Astrocyte of the cerebellum (primary cell): ENCODE data around the gene WFDC2.
A peak's percentile ranks its signal among the peaks of the same experiment; 100 is the strongest.

Experiments used
- DNase-seq: peaks from one replicate; pipeline ENCODE4 v3.0.0-alpha.2; 2011; ENCODE audit warnings: low read depth
- H3K4me3 ChIP-seq: 2 replicates; pipeline ENCODE4 v1.5.1; 2011; ENCODE audit warnings: mild to moderate bottlenecking, low read depth, low read length, moderate library complexity
- CTCF ChIP-seq: IDR thresholded peaks from 2 replicates; pipeline ENCODE4 v1.5.1; 2012; ENCODE audit warnings: low read length, low read depth, moderate library complexity, mild to moderate bottlenecking; ENCODE audit errors: missing control alignments
- in situ Hi-C: cut with HindIII; loops from 2 replicates; pipeline ENCODE4 v1.10.0; 2017; ENCODE audit warnings: low sequenced_read_pairs

The WFDC2 gene, protein sequence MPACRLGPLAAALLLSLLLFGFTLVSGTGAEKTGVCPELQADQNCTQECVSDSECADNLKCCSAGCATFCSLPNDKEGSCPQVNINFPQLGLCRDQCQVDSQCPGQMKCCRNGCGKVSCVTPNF

DNA sequence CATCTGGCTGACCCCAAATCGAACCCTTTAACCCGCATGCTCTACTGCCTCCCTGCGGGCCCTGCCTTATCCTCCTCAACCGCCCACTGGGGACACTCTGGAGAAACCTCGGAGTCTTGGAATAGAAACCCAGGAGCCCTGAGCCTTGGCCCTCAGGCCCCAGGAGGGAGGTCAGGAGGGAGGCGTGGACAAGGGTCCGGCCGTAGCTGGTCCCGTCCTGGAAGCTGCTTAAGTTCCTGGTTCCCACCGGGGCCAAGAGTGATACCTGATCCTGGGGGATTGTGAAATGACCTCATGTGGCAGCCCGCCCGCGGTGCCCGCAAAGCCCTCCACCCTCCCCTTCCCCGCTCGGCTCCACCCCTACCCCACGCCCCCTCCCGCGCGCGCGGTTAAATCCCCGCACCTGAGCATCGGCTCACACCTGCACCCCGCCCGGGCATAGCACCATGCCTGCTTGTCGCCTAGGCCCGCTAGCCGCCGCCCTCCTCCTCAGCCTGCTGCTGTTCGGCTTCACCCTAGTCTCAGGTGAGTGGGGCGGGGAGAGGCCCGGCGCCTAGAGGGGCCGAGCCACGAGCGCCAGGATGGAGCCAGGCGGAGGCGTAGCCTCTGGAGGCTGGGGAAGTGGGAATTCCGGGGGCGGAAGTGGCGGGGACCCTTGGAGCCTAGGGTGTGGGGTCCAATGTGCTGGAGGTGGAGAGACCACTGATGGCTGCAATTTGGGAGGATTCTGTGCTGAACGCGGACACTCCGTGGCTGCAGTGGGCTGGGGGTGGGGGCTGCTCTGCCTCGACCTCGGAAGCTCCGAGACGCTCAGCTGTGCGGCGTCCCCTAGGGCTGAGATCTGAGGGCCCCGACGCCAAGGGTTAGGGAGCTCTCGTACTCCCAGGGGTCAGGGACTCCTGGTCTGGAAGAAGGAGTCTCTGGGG is at the start of gene WFDC2:
WFDC2 (plus strand) TSS at position 418 of the 926 bp plus-strand sequence; CDS start at position 447, 29 bp downstream.
- no peak for TF ChIP-seq CTCF
- DNase-seq, result no peak
- in situ Hi-C loops, result no loop called here
- H3K4me3 ChIP-seq, result peak within 1 kb of the TSS; percentile 34

- in situ Hi-C loops, result no loop called here
- no peak for TF ChIP-seq CTCF
- no peak for DNase-seq
- no peak overlapping the region for H3K4me3 ChIP-seq
These were observed 49.4 kb upstream of the WFDC2 start for GRCh38 chr20:45420125-45420524.

- in situ Hi-C loops, result no loop called here
- H3K4me3 ChIP-seq, result no peak overlapping the region
- TF ChIP-seq CTCF, result no peak
- DNase-seq, result no peak
These were observed 45.9 kb upstream of the WFDC2 start for GRCh38 chr20:45423700-45424099.

DNA sequence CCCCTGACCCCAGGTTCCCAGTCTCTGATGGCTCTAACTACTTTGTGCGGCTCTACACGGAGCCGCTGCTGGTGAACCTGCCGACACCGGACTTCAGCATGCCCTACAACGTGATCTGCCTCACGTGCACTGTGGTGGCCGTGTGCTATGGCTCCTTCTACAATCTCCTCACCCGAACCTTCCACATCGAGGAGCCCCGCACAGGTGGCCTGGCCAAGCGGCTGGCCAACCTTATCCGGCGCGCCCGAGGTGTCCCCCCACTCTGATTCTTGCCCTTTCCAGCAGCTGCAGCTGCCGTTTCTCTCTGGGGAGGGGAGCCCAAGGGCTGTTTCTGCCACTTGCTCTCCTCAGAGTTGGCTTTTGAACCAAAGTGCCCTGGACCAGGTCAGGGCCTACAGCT is 44.0 kb upstream of the WFDC2 start:
- TF ChIP-seq CTCF, result no peak
- in situ Hi-C loops, result no loop called here
- H3K4me3 ChIP-seq, result no peak overlapping the region
- DNase-seq, result no peak

- DNase-seq, result no peak
- in situ Hi-C loops, result no loop called here
- no peak for TF ChIP-seq CTCF
- H3K4me3 ChIP-seq, result no peak overlapping the region
These were observed 43.1 kb upstream of the WFDC2 start for GRCh38 chr20:45426320-45427016.
